Activated CD8-positive, alpha-beta memory T cell treated with anti-CD3 and anti-CD28 coated beads, Interleukin-2, amount 50 U/mL, for 24 hours (primary cell): ENCODE measurements around the gene RACK1.
A peak's percentile ranks its signal among the peaks of the same experiment; 100 is the strongest.
"Not testable (repeated sequence)": the region's sequence is repeated elsewhere in the genome, so short reads cannot be mapped to it uniquely, and the experiment has no call there.

Source experiments
- DNase-seq: peaks from one replicate; pipeline ENCODE4 v3.0.0-alpha.2; 2020; ENCODE audit errors: extremely low read depth

The RACK1 gene

GRCh38 chr5:181215997-181216989 lies 27.4 kb downstream of the RACK1 start:
- no peak for DNase-seq

DNA sequence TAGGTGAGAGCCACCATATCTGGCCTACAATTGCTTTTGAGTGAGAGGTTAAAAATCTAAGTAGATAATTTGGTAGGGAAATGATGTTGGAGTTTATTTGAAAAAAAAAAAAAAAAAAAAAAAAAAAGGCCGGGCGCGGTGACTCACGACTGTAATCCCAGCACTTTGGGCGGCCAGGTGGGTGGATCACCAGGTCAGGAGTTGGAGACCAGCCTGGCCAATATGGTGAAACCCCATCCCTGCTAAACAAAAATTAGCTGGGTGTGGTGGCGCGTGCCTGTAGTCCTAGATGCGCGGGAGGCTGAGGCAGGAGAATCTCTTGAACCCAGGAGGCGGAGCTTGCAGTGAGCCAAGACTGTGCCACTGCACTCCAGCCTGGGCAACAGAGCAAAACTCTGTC lies 29.5 kb downstream of the RACK1 start:
- DNase-seq = not testable (repeated sequence)

- no peak for DNase-seq
These were observed 30.8 kb downstream of the RACK1 start for GRCh38 chr5:181212934-181213333.

- DNase-seq = no peak
These were observed 31.6 kb downstream of the RACK1 start for GRCh38 chr5:181212080-181212479.

- no peak for DNase-seq
These were observed 32.5 kb downstream of the RACK1 start for GRCh38 chr5:181211208-181211607.

- not testable (repeated sequence) for DNase-seq
These were observed 33.0 kb downstream of the RACK1 start for GRCh38 chr5:181210698-181211097.

DNA sequence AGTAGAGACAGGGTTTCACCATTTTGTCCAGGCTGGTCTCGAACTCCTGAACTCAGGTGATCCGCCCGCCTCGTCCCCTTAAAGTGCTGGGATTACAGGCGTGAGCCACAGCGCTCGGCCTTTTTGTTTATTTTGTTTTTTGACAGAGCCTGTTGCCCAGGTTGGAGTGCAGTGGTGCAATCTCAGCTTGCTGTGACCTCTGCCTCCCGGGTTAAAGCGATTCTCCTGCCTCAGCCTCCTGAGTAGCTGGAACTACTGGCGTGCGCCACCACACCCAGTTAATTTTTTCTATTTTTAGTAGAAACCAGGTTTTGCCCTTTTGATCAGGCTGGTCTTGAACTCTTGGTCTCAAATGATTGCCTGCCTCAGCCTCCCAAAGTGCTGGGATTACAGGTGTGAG lies 33.6 kb downstream of the RACK1 start:
- not testable (repeated sequence) for DNase-seq

- DNase-seq = not testable (repeated sequence)
These were observed 34.7 kb downstream of the RACK1 start for GRCh38 chr5:181209006-181209405.

GRCh38 chr5:181207960-181208253 lies 35.8 kb downstream of the RACK1 start:
- DNase-seq = no peak

DNA sequence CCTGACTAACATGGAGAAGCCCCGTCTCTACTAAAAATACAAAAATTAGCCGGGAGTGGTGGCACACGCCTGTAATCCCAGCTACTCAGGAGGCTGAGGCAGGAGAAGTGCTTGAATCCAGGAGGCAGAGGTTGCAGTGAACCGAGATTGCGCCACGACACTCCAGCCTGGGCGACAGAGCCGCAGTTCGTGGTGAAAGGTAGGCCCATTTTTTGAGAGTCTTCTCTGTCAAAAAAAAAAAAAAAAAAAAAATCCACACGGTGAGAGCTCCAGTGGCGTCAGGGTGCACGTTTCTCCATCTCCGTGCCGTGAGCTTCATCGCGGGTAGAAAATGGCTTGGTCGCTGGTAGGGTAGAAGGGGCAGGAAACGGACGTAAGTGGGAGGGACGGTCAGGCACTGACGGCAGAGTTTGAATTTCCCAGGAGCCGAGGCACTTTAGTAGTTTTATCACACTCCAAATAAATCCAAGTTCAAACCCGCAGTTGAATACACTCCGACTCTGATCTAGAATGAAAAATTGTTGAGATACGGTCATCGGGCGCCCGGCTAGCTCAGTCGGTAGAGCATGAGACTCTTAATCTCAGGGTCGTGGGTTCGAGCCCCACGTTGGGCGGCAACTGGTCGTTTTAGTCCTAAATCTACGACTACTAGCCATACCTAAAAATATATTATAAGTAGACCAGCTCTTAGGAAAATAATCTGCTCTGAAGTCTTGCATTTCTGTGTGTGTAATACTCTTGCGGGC lies 36.3 kb downstream of the RACK1 start:
- DNase-seq = peak; percentile 84

GRCh38 chr5:181205761-181206649 lies 37.7 kb downstream of the RACK1 start:
- DNase-seq = no peak

DNA sequence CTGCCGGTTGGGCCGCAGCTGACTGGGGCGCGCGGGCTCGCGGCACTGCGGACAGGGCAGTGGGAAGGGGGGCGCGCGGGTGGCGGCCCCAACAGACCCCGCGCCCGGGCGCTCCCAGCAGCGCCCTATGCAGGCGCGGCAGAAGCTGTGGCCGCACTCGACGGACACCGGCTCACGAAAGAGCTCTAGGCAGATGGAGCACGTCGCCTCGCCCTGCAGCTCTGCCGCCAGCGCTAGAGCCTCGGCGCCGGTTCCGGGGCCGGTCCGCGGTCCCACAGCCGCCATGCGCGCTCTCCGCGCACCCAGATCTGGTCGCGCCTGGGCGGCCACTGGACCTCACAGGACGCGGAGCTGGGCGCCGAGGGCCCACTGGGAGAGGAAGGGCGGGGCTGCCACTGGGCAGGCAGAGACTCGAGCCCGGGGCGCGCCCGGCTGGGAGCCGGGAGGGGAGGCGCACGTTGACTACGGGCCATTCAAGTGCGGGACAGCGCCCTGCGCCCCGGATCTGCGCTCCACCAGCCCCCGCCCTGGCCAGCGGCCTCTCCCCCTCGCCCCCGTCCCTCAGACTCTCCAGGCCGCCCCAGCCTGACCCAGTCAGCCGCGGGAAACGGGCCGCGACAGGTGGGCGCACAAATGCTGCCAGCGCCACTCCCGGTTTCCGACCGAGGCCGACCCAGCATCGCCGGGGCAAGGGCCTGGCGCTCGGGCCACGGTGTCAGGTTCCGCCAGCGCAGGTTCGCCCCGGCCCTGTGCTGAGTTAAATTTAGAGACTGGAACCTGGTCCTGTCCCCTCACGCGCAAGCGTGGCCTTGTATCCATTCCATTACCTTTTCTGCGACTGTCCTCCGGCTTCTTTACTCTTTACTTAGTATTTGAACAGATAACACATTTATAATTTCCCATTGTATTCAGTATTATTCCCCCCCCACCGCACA lies 38.6 kb downstream of the RACK1 start, which contains the start of gene TRIM7:
TSS of gene TRIM7 (minus strand) at position 371 of the 935 bp plus-strand sequence. CDS start at position 285, 86 bp downstream.
- no peak for DNase-seq

GRCh38 chr5:181204113-181204825 lies 39.4 kb downstream of the RACK1 start:
- DNase-seq = no peak

- no peak for DNase-seq
These were observed 40.0 kb downstream of the RACK1 start for GRCh38 chr5:181203777-181204112.

DNA sequence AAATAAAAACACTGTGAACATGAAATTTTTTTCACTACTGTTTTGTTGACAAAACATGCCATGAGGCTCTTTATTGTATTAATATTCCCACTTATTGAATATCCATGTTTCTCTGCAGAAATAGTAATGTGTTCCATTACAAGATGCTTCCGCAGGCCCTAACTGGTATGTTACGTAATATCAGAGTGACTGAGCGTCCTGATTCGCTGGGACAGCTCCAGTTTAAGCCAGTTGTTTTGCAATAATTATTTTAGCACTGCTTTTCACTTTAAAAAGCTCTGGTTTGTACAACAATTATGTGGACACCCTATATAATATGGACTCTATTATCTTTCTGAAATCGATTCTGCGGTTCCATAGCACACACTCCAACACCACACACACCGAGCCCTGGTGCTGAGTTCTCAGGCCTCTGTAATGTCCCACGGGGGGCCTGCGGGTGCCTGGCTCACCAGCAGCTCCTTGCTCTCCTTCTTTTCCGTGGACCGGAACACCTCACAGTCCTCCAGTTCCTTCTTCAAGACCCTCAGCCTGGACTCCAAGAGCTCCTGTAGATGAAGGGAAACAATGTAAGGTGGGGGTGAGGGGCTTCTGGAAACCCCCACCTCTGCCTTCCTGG lies 40.5 kb downstream of the RACK1 start:
- no peak for DNase-seq

DNA sequence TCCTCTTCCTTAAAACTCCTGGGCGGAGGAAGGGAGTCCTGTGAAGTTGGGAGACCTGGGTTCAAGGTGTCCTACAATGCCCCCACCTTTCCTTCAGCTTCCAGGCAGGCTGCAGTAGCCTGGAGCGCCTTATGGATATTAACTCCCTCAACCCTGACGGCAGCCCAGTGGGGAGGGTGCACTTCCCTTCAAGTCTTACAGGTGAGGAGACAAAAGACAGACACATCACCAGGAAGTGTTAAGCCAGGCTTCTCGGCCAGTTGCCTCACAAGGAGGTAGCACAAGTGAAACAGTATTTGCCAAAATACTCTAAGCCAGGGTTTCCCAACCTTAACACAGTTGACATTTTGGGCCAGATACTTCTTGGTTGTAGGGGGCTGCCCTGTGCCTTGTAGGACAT lies 42.9 kb downstream of the RACK1 start:
- DNase-seq = no peak

- DNase-seq = no peak
These were observed 43.6 kb downstream of the RACK1 start for GRCh38 chr5:181199881-181200638.

GRCh38 chr5:181198905-181199519 lies 44.7 kb downstream of the RACK1 start:
- DNase-seq = no peak
